Astrocyte of the hippocampus (primary cell): ENCODE results near the gene TTC3.

Experiments used
- DNase-seq: peaks from one replicate; pipeline ENCODE4 v3.0.0; 2011; ENCODE audit warnings: low read depth, low spot score

The TTC3 gene

GRCh38 chr21:37224861-37225839 lies 152.1 kb downstream of the TTC3 start:
- DNase-seq: no peak

- no peak for DNase-seq
These were observed 153.2 kb downstream of the TTC3 start for GRCh38 chr21:37226041-37226920.

GRCh38 chr21:37227071-37228002 lies 154.3 kb downstream of the TTC3 start:
- DNase-seq: no peak

- no peak for DNase-seq
These were observed 154.9 kb downstream of the TTC3 start for GRCh38 chr21:37228003-37228400.

GRCh38 chr21:37230632-37231248 lies 157.7 kb downstream of the TTC3 start:
- DNase-seq: no peak

GRCh38 chr21:37231249-37231645 lies 158.2 kb downstream of the TTC3 start:
- DNase-seq: no peak

GRCh38 chr21:37231671-37232070 lies 158.6 kb downstream of the TTC3 start:
- DNase-seq: no peak

GRCh38 chr21:37232274-37233018 lies 159.4 kb downstream of the TTC3 start:
- no peak for DNase-seq

- no peak for DNase-seq
These were observed 160.6 kb downstream of the TTC3 start for GRCh38 chr21:37233551-37234146.

GRCh38 chr21:37237346-37237745 lies 164.3 kb downstream of the TTC3 start:
- no peak for DNase-seq

- no peak for DNase-seq
These were observed 164.7 kb downstream of the TTC3 start for GRCh38 chr21:37237764-37238163.

GRCh38 chr21:37240978-37241377 lies 167.9 kb downstream of the TTC3 start:
- DNase-seq: no peak

- DNase-seq: no peak
These were observed 168.4 kb downstream of the TTC3 start for GRCh38 chr21:37241426-37241825.

- DNase-seq: no peak
These were observed 170.9 kb downstream of the TTC3 start for GRCh38 chr21:37243961-37244360.

- peak; percentile 65 for DNase-seq
These were observed 171.5 kb downstream of the TTC3 start for GRCh38 chr21:37244501-37245095.

GRCh38 chr21:37245151-37245550 lies 172.1 kb downstream of the TTC3 start:
- no peak for DNase-seq

GRCh38 chr21:37248298-37248697 lies 175.2 kb downstream of the TTC3 start:
- DNase-seq: no peak

- no peak for DNase-seq
These were observed 176.3 kb downstream of the TTC3 start for GRCh38 chr21:37249112-37249904.

GRCh38 chr21:37251294-37251634 lies 178.2 kb downstream of the TTC3 start:
- no peak for DNase-seq
